Measurements from ENCODE around the gene GRB10. TPM values are rescaled to one million over a fixed set of nuclear protein-coding genes. Genes with fewer than 3 reads are reported as not detected.

GRB10 gene
- total and polyA plus RNA-seq, 4 experiments from 2014 or later, result 0.83 to 7.7 (median 5.0) TPM

GRCh38 chr7:50626286-50626685, 156.4 kb downstream of the GRB10 start:
- peaks cover 0 to 6% of the 10 kb centered on the region in 2 donors for H3K27me3 Mint-ChIP-seq
- no peak overlapping the region for H3K4me3 Mint-ChIP-seq
- H3K36me3 Mint-ChIP-seq, result peaks cover 0 to 3% of the 10 kb centered on the region in 2 donors
- H3K36me3 ChIP-seq (ENCODE audit: insufficient read depth, low read length), result no peaks in the 10 kb centered on the region
- no peak for DNase-seq
- H3K4me1 Mint-ChIP-seq, result no peaks in the 10 kb centered on the region
- H3K9me3 ChIP-seq (ENCODE audit: control insufficient read depth in 1 of 2, low read length in 2 of 2), result no peaks in the 10 kb centered on the region
- intact Hi-C loops (cut with micrococcal nuclease), result no loop called here
- H3K27ac ChIP-seq (ENCODE audit: low read depth, low read length), result no peak overlapping the region
- H3K4me1 ChIP-seq (ENCODE audit: insufficient read depth, low read length), result no peaks in the 10 kb centered on the region
- H3K4me3 ChIP-seq (ENCODE audit: low read length in 2 of 2), result no peak overlapping the region
- H3K9me3 Mint-ChIP-seq, result no peaks in the 10 kb centered on the region
- POLR2A ChIA-PET (ENCODE audit: partially characterized antibody), result no interaction called here
- no peak overlapping the region for H3K27ac Mint-ChIP-seq
- H3K27me3 ChIP-seq (ENCODE audit: insufficient read depth, low read length), result peaks cover 3% of the 10 kb centered on the region
- CTCF ChIA-PET (ENCODE audit: partially characterized antibody), result interaction anchor here (1.3 to 1.7 kb wide), 4 partner anchors 8 to 421 kb away, joined by 3 to 5 read pairs (median 4); no protein-coding TSS in a partner anchor

- H3K36me3 Mint-ChIP-seq, result peaks cover 0 to 3% of the 10 kb centered on the region in 2 donors
- no peak for DNase-seq
Observed at GRCh38 chr7:50625360-50625759, 157.3 kb downstream of the GRB10 start.

GRCh38 chr7:50622821-50623220, 159.9 kb downstream of the GRB10 start:
- H3K4me3 Mint-ChIP-seq, result no peak overlapping the region

More at GRCh38 chr7:50625360-50625759, 157.3 kb downstream of the GRB10 start:
- ChIA-PET CTCF (ENCODE audit: partially characterized antibody) (interaction anchor here (1.3 to 1.4 kb wide), 3 partner anchors 9 to 157 kb away, joined by 3 to 5 read pairs (median 4); no protein-coding TSS in a partner anchor), POLR2A (ENCODE audit: partially characterized antibody) (no interaction called here)
- H3K27ac ChIP-seq (ENCODE audit: low read depth, low read length), result no peak overlapping the region
- Mint-ChIP-seq H3K4me1 (no peaks in the 10 kb centered on the region), H3K27ac (no peak overlapping the region), H3K4me3 (no peak overlapping the region), H3K27me3 (peaks cover 0 to 6% of the 10 kb centered on the region in 2 donors), H3K9me3 (no peaks in the 10 kb centered on the region)
- intact Hi-C loops (cut with micrococcal nuclease), result no loop called here
- H3K27me3 ChIP-seq (ENCODE audit: insufficient read depth, low read length), result peaks cover 3% of the 10 kb centered on the region
- H3K9me3 ChIP-seq (ENCODE audit: control insufficient read depth in 1 of 2, low read length in 2 of 2), result no peaks in the 10 kb centered on the region
- no peaks in the 10 kb centered on the region for H3K4me1 ChIP-seq (ENCODE audit: insufficient read depth, low read length)
- H3K36me3 ChIP-seq (ENCODE audit: insufficient read depth, low read length), result no peaks in the 10 kb centered on the region
- H3K4me3 ChIP-seq (ENCODE audit: low read length in 2 of 2), result no peak overlapping the region

GRCh38 chr7:50621973-50622490, 160.7 kb downstream of the GRB10 start:
- Histone ChIP-seq H3K27ac (ENCODE audit: low read depth, low read length) (no peak overlapping the region), H3K27me3 (ENCODE audit: insufficient read depth, low read length) (peaks cover 3% of the 10 kb centered on the region), H3K36me3 (ENCODE audit: insufficient read depth, low read length) (no peaks in the 10 kb centered on the region), H3K4me1 (ENCODE audit: insufficient read depth, low read length) (no peaks in the 10 kb centered on the region), H3K9me3 (ENCODE audit: control insufficient read depth in 1 of 2, low read length in 2 of 2) (no peaks in the 10 kb centered on the region), H3K4me3 (ENCODE audit: low read length in 2 of 2) (no peak overlapping the region)
- Mint-ChIP-seq H3K27ac (no peak overlapping the region), H3K9me3 (no peaks in the 10 kb centered on the region), H3K27me3 (peaks cover 0 to 5% of the 10 kb centered on the region in 2 donors), H3K4me3 (no peak overlapping the region), H3K4me1 (no peaks in the 10 kb centered on the region), H3K36me3 (peaks cover 0 to 6% of the 10 kb centered on the region in 2 donors)
- DNase-seq, result no peak
- POLR2A ChIA-PET (ENCODE audit: partially characterized antibody), result no interaction called here
- CTCF ChIA-PET (ENCODE audit: partially characterized antibody), result interaction anchor here (0.9 to 3.5 kb wide), 4 partner anchors 11 to 154 kb away, joined by 3 to 15 read pairs (median 6); no protein-coding TSS in a partner anchor
- intact Hi-C loops (cut with micrococcal nuclease), result no loop called here

More at GRCh38 chr7:50622821-50623220, 159.9 kb downstream of the GRB10 start:
- ChIA-PET CTCF (ENCODE audit: partially characterized antibody) (interaction anchor here (1.9 to 3.5 kb wide), 3 partner anchors 8 to 28 kb away, joined by 4 to 15 read pairs (median 7); no protein-coding TSS in a partner anchor), POLR2A (ENCODE audit: partially characterized antibody) (no interaction called here)
- no peaks in the 10 kb centered on the region for H3K4me1 Mint-ChIP-seq
- no peaks in the 10 kb centered on the region for H3K9me3 ChIP-seq (ENCODE audit: control insufficient read depth in 1 of 2, low read length in 2 of 2)
- peaks cover 0 to 6% of the 10 kb centered on the region in 2 donors for H3K36me3 Mint-ChIP-seq
- no peaks in the 10 kb centered on the region for H3K4me1 ChIP-seq (ENCODE audit: insufficient read depth, low read length)
- peaks cover 3% of the 10 kb centered on the region for H3K27me3 ChIP-seq (ENCODE audit: insufficient read depth, low read length)
- H3K27ac Mint-ChIP-seq, result no peak overlapping the region
- no peaks in the 10 kb centered on the region for H3K36me3 ChIP-seq (ENCODE audit: insufficient read depth, low read length)
- intact Hi-C loops (cut with micrococcal nuclease), result no loop called here
- no peak for DNase-seq
- H3K9me3 Mint-ChIP-seq, result no peaks in the 10 kb centered on the region
- no peak overlapping the region for H3K4me3 ChIP-seq (ENCODE audit: low read length in 2 of 2)
- peaks cover 0 to 5% of the 10 kb centered on the region in 2 donors for H3K27me3 Mint-ChIP-seq
- H3K27ac ChIP-seq (ENCODE audit: low read depth, low read length), result no peak overlapping the region

GRCh38 chr7:50621206-50621605, 161.5 kb downstream of the GRB10 start:
- Histone ChIP-seq H3K27ac (ENCODE audit: low read depth, low read length) (no peak overlapping the region), H3K36me3 (ENCODE audit: insufficient read depth, low read length) (no peaks in the 10 kb centered on the region), H3K4me3 (ENCODE audit: low read length in 2 of 2) (no peak overlapping the region), H3K27me3 (ENCODE audit: insufficient read depth, low read length) (peaks cover 3% of the 10 kb centered on the region), H3K9me3 (ENCODE audit: control insufficient read depth in 1 of 2, low read length in 2 of 2) (no peaks in the 10 kb centered on the region), H3K4me1 (ENCODE audit: insufficient read depth, low read length) (no peaks in the 10 kb centered on the region)
- peaks cover 0 to 6% of the 10 kb centered on the region in 2 donors for H3K36me3 Mint-ChIP-seq
- intact Hi-C loops (cut with micrococcal nuclease), result no loop called here
- H3K27ac Mint-ChIP-seq, result no peak overlapping the region
- no peak for DNase-seq
- H3K9me3 Mint-ChIP-seq, result no peaks in the 10 kb centered on the region
- H3K4me1 Mint-ChIP-seq, result no peaks in the 10 kb centered on the region
- ChIA-PET CTCF (ENCODE audit: partially characterized antibody) (interaction anchor here (1.1 to 3.5 kb wide), 3 partner anchors 12 to 153 kb away, joined by 3 to 15 read pairs (median 7); no protein-coding TSS in a partner anchor), POLR2A (ENCODE audit: partially characterized antibody) (no interaction called here)
- H3K27me3 Mint-ChIP-seq, result peaks cover 0 to 4% of the 10 kb centered on the region in 2 donors
- H3K4me3 Mint-ChIP-seq, result no peak overlapping the region

GRCh38 chr7:50620433-50620832, 162.3 kb downstream of the GRB10 start:
- no peak overlapping the region for H3K27ac ChIP-seq (ENCODE audit: low read depth, low read length)
- H3K36me3 ChIP-seq (ENCODE audit: insufficient read depth, low read length), result no peaks in the 10 kb centered on the region
- ChIA-PET POLR2A (ENCODE audit: partially characterized antibody) (no interaction called here), CTCF (ENCODE audit: partially characterized antibody) (no interaction called here)
- H3K4me3 Mint-ChIP-seq, result no peak overlapping the region
- peaks cover 0 to 5% of the 10 kb centered on the region in 2 donors for H3K36me3 Mint-ChIP-seq
- no peak overlapping the region for H3K27ac Mint-ChIP-seq
- no peak for DNase-seq
- H3K9me3 Mint-ChIP-seq, result no peaks in the 10 kb centered on the region
- H3K4me3 ChIP-seq (ENCODE audit: low read length in 2 of 2), result no peak overlapping the region
- no peaks in the 10 kb centered on the region for H3K4me1 ChIP-seq (ENCODE audit: insufficient read depth, low read length)
- no peaks in the 10 kb centered on the region for H3K9me3 ChIP-seq (ENCODE audit: control insufficient read depth in 1 of 2, low read length in 2 of 2)
- peaks cover 0 to 2% of the 10 kb centered on the region in 2 donors for H3K27me3 Mint-ChIP-seq
- no peaks in the 10 kb centered on the region for H3K4me1 Mint-ChIP-seq
- H3K27me3 ChIP-seq (ENCODE audit: insufficient read depth, low read length), result peaks cover 3% of the 10 kb centered on the region
- intact Hi-C loops (cut with micrococcal nuclease), result no loop called here

- Mint-ChIP-seq H3K27me3 (peaks cover 0 to 2% of the 10 kb centered on the region in 2 donors), H3K9me3 (no peaks in the 10 kb centered on the region), H3K4me1 (peaks cover 0 to 4% (median 2%) of the 10 kb centered on the region in 4 donors), H3K4me3 (no peak overlapping the region), H3K36me3 (peaks cover 3 to 4% of the 10 kb centered on the region in 2 donors), H3K27ac (no peak overlapping the region)
- no peaks in the 10 kb centered on the region for H3K4me1 ChIP-seq (ENCODE audit: insufficient read depth, low read length)
- no peak for DNase-seq
- ChIA-PET CTCF (ENCODE audit: partially characterized antibody) (no interaction called here), POLR2A (ENCODE audit: partially characterized antibody) (no interaction called here)
- H3K27ac ChIP-seq (ENCODE audit: low read depth, low read length), result no peak overlapping the region
- intact Hi-C loops (cut with micrococcal nuclease), result loop anchor here (10.0 kb wide), 1 partner anchor 445 kb away; no protein-coding TSS in a partner anchor
- peaks cover 3% of the 10 kb centered on the region for H3K27me3 ChIP-seq (ENCODE audit: insufficient read depth, low read length)
- no peak overlapping the region for H3K4me3 ChIP-seq (ENCODE audit: low read length in 2 of 2)
- H3K36me3 ChIP-seq (ENCODE audit: insufficient read depth, low read length), result no peaks in the 10 kb centered on the region
- no peaks in the 10 kb centered on the region for H3K9me3 ChIP-seq (ENCODE audit: control insufficient read depth in 1 of 2, low read length in 2 of 2)
Observed at GRCh38 chr7:50619684-50620083, 163.0 kb downstream of the GRB10 start.
